Hepatocyte (in vitro differentiated cells): Measurements from ENCODE around the gene CEP152.

Experiments
- CTCF ChIP-seq: fragments of 200-600 bp; sonication (generic); IDR thresholded peaks from 2 replicates; pipeline ENCODE4 v1.5.1; 2016; ENCODE audit warnings: antibody characterized with exemption, mild to moderate bottlenecking; ENCODE audit not compliant: poor library complexity
- EZH2phosphoT487 ChIP-seq: fragments of 200-600 bp; sonication (generic); IDR thresholded peaks from one replicate; pipeline ENCODE4 v1.6.1; 2018; ENCODE audit warnings: antibody characterized with exemption, mild to moderate bottlenecking, low read depth, moderate library complexity; ENCODE audit not compliant: unreplicated experiment, severe bottlenecking

DNA sequence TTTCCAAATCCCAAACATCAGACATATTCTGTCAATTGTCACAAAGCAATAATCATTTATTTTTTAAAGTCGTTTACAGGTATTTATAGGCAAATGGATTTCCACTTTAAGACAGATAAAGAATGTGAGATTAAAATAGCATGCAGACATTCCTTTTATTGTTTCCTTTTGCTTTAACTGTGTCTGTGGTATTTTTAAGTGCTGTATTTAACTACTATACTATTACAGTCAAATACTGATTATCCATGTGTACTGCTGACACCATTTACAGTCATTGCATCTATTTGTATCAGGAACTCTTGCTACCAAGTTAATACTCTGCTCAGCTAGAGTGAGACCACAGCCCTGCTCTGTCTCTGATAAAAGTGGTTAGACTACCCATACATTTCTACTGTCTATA lies 12.8 kb upstream of the CEP152 start:
- TF ChIP-seq CTCF: no peak
- TF ChIP-seq EZH2phosphoT487: no peak
